PC-9 (cell line): Measurements from ENCODE around the gene PRKCI.

Source experiments
- EZH2 ChIP-seq: fragments of 200-600 bp; sonication (generic); IDR thresholded peaks from 2 replicates; pipeline ENCODE4 v1.8.0; 2017; ENCODE audit warnings: antibody characterized with exemption, low read depth
- TF ChIP-seq, protein P1 (sequence below): fragments of 200-600 bp; sonication (generic); conservative IDR thresholded peaks from 2 replicates; pipeline ENCODE4 v1.6.1; 2017; ENCODE audit warnings: mixed run types, antibody characterized with exemption, mild to moderate bottlenecking, moderate library complexity

DNA sequence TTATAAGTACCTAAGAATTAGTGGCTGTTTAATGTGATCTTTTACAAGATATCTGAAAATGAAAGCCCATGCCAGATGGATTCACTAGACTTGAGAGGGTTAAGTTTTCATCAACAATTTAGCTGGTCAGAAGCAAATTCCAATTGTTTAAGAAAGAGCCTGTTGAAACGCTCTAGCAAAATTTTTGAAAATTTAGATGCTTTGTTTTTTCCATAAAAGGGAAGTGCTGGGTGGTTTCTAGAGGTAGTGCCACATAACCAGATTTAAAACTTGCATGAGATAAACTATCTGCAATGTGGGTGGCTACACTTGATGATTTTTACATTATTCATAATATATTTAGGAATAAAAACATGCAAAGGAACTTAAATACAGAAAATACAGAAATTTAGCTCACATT is 86.8 kb downstream of the PRKCI start:
- TF ChIP-seq, protein P1, sequence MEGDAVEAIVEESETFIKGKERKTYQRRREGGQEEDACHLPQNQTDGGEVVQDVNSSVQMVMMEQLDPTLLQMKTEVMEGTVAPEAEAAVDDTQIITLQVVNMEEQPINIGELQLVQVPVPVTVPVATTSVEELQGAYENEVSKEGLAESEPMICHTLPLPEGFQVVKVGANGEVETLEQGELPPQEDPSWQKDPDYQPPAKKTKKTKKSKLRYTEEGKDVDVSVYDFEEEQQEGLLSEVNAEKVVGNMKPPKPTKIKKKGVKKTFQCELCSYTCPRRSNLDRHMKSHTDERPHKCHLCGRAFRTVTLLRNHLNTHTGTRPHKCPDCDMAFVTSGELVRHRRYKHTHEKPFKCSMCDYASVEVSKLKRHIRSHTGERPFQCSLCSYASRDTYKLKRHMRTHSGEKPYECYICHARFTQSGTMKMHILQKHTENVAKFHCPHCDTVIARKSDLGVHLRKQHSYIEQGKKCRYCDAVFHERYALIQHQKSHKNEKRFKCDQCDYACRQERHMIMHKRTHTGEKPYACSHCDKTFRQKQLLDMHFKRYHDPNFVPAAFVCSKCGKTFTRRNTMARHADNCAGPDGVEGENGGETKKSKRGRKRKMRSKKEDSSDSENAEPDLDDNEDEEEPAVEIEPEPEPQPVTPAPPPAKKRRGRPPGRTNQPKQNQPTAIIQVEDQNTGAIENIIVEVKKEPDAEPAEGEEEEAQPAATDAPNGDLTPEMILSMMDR = no peak
- no peak for TF ChIP-seq EZH2
